Upper lobe of left lung (tissue), 6 donors: Measurements from ENCODE around the gene LARGE1. TPM values are rescaled to one million over a fixed set of nuclear protein-coding genes. Genes with fewer than 3 reads are reported as not detected.

Source experiments
- ATAC-seq, 2 donors: fragments of 200-7000 bp; cut with Tn5 transposase; one replicate each; pipeline ENCODE4 v1.9.1; 2022; ENCODE audit warnings: mild to moderate bottlenecking in 2 of 2, moderate library complexity in 2 of 2; ENCODE audit not compliant: low FRiP score in 2 of 2
- DNase-seq, 2 donors: peaks; one replicate each; pipeline ENCODE4 v3.0.0-alpha.2; 2019 to 2020
- H3K27ac ChIP-seq, 4 donors: fragments of 200-600 bp; sonication (generic); one replicate each; pipeline ENCODE4 v1.5.1; 2016 to 2019
- H3K27me3 ChIP-seq, 4 donors: fragments of 200-600 bp; sonication (generic); one replicate each; pipeline ENCODE4 v1.5.1; 2017 to 2019
- H3K36me3 ChIP-seq, 4 donors: fragments of 200-600 bp; sonication (generic); one replicate each; pipeline ENCODE4 v1.5.1; 2016 to 2019
- H3K4me1 ChIP-seq, 4 donors: fragments of 200-600 bp; sonication (generic); one replicate each; pipeline ENCODE4 v1.5.1; 2018 to 2019
- H3K4me3 ChIP-seq, 4 donors: fragments of 200-600 bp; sonication (generic); one replicate each; pipeline ENCODE4 v1.5.1; 2017 to 2019; ENCODE audit warnings: mild to moderate bottlenecking in 2 of 4, moderate library complexity in 1 of 4
- H3K9me3 ChIP-seq, 4 donors: fragments of 200-600 bp; sonication (generic); one replicate each; pipeline ENCODE4 v1.5.1; 2018 to 2019
- CTCF ChIP-seq, 6 experiments: fragments of 450-650 bp in 4 of 6; fragments of 200-600 bp in 2 of 6; sonication (generic) in 2 of 6; IDR thresholded peaks; one replicate each; pipeline ENCODE4 v1.5.1; 2016 to 2019; ENCODE audit warnings: antibody characterized with exemption in 6 of 6
- EP300 ChIP-seq, 4 donors: sonication (generic); formaldehyde crosslinking; IDR thresholded peaks; one replicate each; pipeline ENCODE4 v1.5.1; 2017; ENCODE audit warnings: antibody characterized with exemption in 4 of 4, control low read depth in 2 of 4
- POLR2A ChIP-seq, 4 donors: fragments of 450-650 bp; IDR thresholded peaks; one replicate each; pipeline ENCODE4 v1.5.1; 2016 to 2017; ENCODE audit warnings: antibody characterized with exemption in 4 of 4, mild to moderate bottlenecking in 2 of 4
- POLR2AphosphoS5 ChIP-seq, 2 donors: sonication (generic); formaldehyde crosslinking; IDR thresholded peaks; one replicate each; pipeline ENCODE4 v1.5.1; 2017; ENCODE audit warnings: antibody characterized with exemption in 2 of 2
- WGBS, 2 donors: methylation state at CpG; one replicate each; pipeline ENCODE4 v1.1.5; 2017 to 2018; 5-methylcytosine and 5-hydroxymethylcytosine counted together
- total RNA-seq, 6 donors: library from RNA; depleted of rRNA in 4 of 6; stranded (reverse); fragments of >200 nt in 4 of 6; gene quantifications; one replicate each; pipeline versions ENCODE4 v1.1.0 to v1.2.1, GENCODE V29; 2016 to 2021
- donor health status: DM: no; HTN: no; CAD: no; lungs with moderate emphysema.
- donor health status: DM: no; HTN: yes; CAD: no; lungs with severe emphysema.

LARGE1 gene
- total RNA-seq, 6 donors from 2014 or later, result 14.0 to 56.6 (median 25.3) TPM

GRCh38 chr22:33788927-33789326 is 131.3 kb downstream of the LARGE1 start:
- Histone ChIP-seq H3K36me3 (no peaks in the 10 kb centered on the region), H3K27me3 (no peaks in the 10 kb centered on the region), H3K4me3 (no peak overlapping the region), H3K27ac (no peak overlapping the region), H3K4me1 (peaks cover 0 to 8% (median 5%) of the 10 kb centered on the region in 4 donors), H3K9me3 (peaks cover 6 to 23% (median 14%) of the 10 kb centered on the region in 4 donors)
- 85 to 93% methylated on average over 3 of the region's 3 CpGs for WGBS, 2 donors
- ATAC-seq, result no peak
- DNase-seq, result no peak
- no peak for TF ChIP-seq POLR2A (IDR thresholded peaks at IDR 0.05)
- no peak for TF ChIP-seq POLR2AphosphoS5 (IDR thresholded peaks at IDR 0.05)
- no peak for TF ChIP-seq CTCF (IDR thresholded peaks at IDR 0.05)
- TF ChIP-seq EP300 (IDR thresholded peaks at IDR 0.05), result no peak

DNA sequence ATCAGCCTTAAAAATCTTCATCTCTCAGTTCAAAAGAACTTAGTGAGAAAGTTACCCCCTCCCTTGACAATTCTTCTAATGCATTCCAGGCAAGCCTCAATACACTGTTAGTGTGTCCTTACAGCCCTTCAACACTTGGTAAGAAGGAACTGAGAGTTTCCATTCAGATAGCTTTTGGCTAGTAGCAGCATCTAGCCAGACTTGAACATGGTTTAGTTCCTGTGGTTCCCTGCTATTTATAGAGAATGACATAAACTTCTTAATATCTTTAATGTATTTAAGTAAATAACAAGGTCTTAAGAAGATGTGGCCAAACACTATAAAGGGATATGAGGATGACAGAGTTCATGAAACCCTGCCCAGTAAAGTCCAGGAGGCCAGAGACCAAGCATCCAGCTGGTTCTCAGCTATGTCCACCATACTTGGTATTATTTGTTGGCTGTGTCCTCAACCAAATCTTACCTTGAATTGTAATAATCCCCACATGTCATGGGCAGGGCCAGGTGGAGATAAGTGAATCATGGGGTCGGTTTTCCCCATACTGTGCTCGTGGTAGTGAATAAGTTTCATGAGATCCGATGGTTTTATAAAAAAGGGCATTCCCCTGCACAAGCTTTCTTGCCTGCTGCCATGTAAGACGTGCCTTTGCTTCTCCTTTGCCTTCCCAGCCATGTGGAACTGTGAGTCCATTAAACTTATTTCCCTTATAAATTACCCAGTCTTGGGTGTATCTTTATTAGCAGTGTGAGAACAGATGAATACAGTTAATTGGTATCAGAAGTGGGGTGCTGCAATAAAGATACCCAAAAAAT is 132.4 kb downstream of the LARGE1 start:
- Histone ChIP-seq H3K4me1 (peaks cover 0 to 8% (median 5%) of the 10 kb centered on the region in 4 donors), H3K27ac (no peak overlapping the region), H3K36me3 (no peaks in the 10 kb centered on the region), H3K27me3 (no peaks in the 10 kb centered on the region), H3K4me3 (no peak overlapping the region), H3K9me3 (peaks cover 6 to 23% (median 14%) of the 10 kb centered on the region in 4 donors)
- WGBS, 2 donors, result 85 to 93% methylated on average over 4 of the region's 4 CpGs
- no peak for DNase-seq
- TF ChIP-seq CTCF (IDR thresholded peaks at IDR 0.05) (no peak), POLR2AphosphoS5 (IDR thresholded peaks at IDR 0.05) (no peak), POLR2A (IDR thresholded peaks at IDR 0.05) (no peak), EP300 (IDR thresholded peaks at IDR 0.05) (no peak)
- no peak for ATAC-seq

- peaks cover 0 to 8% (median 6%) of the 10 kb centered on the region in 4 donors for H3K4me1 ChIP-seq
- no peak for ATAC-seq
- H3K27me3 ChIP-seq, result no peaks in the 10 kb centered on the region
- TF ChIP-seq EP300 (IDR thresholded peaks at IDR 0.05), result no peak
- no peak for TF ChIP-seq CTCF (IDR thresholded peaks at IDR 0.05)
- TF ChIP-seq POLR2AphosphoS5 (IDR thresholded peaks at IDR 0.05), result no peak
- no peak for TF ChIP-seq POLR2A (IDR thresholded peaks at IDR 0.05)
- no peak for DNase-seq
- no peaks in the 10 kb centered on the region for H3K36me3 ChIP-seq
- H3K27ac ChIP-seq, result no peak overlapping the region
- H3K4me3 ChIP-seq, result no peak overlapping the region
- peaks cover 6 to 23% (median 14%) of the 10 kb centered on the region in 4 donors for H3K9me3 ChIP-seq
Observed at GRCh38 chr22:33786149-33786548, 134.1 kb downstream of the LARGE1 start.

DNA sequence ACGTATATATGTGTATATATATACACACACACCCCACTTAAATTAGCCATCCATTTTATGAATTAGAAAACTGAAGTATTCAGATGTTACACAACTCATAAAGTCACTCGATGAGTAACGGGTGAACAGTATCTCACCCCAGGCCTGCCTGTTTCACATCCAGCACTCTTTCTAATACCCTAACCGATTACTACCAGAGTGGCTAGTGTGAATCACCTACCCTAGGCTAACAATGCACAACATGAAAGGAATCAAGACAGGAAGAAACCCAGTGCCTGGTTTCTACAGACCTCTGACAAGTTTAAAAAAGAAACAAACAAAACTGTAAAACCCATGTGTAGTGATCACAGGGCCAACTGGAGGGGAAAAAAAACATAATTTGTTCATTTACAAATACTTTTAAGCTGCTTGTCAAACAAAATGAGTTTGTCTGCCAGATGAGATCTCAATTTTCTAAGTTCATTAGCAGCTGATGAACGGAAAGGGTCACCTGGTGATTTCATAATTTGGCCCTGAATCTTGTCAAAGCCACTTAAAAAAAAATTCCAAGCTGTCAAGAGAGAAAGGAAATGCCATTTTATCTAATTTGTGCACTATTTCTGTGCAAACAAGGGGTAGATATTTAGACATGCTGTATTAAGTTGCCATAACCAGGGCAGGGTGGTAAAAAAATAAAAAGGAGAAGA is 134.8 kb downstream of the LARGE1 start:
- ATAC-seq (no peak), DNase-seq (no peak)

GRCh38 chr22:33781411-33781810 is 138.9 kb downstream of the LARGE1 start:
- TF ChIP-seq EP300 (IDR thresholded peaks at IDR 0.05) (no peak), CTCF (IDR thresholded peaks at IDR 0.05) (no peak), POLR2A (IDR thresholded peaks at IDR 0.05) (no peak), POLR2AphosphoS5 (IDR thresholded peaks at IDR 0.05) (no peak)
- DNase-seq, result no peak
- 65 to 69% methylated on average over 5 of the region's 5 CpGs for WGBS, 2 donors

More for the DNA sequence above, 134.8 kb downstream of the LARGE1 start:
- Histone ChIP-seq H3K27me3 (no peaks in the 10 kb centered on the region), H3K36me3 (no peaks in the 10 kb centered on the region), H3K4me3 (no peak overlapping the region), H3K27ac (no peak overlapping the region), H3K4me1 (peaks cover 0 to 9% (median 6%) of the 10 kb centered on the region in 4 donors), H3K9me3 (peaks cover 6 to 23% (median 14%) of the 10 kb centered on the region in 4 donors)
- WGBS, 2 donors, result 58 to 70% methylated on average over 5 of the region's 5 CpGs
- no peak for TF ChIP-seq POLR2A (IDR thresholded peaks at IDR 0.05)

More at GRCh38 chr22:33781411-33781810, 138.9 kb downstream of the LARGE1 start:
- H3K27ac ChIP-seq, result no peak overlapping the region
- no peak overlapping the region for H3K4me3 ChIP-seq
- no peaks in the 10 kb centered on the region for H3K36me3 ChIP-seq
- H3K27me3 ChIP-seq, result no peaks in the 10 kb centered on the region
- ATAC-seq, result no peak
- peaks cover 3 to 16% (median 6%) of the 10 kb centered on the region in 4 donors for H3K4me1 ChIP-seq
- no peaks in the 10 kb centered on the region for H3K9me3 ChIP-seq
